ENCODE data around the gene CELF3.

- TF ChIP-seq CTCF (optimal IDR thresholded peaks at IDR 0.05 in 1 of 3, IDR thresholded peaks at IDR 0.05 in 1 of 3, conservative IDR thresholded peaks at IDR 0.05 in 1 of 3; ENCODE audit: extremely low read depth in 1 of 3, insufficient read depth in 2 of 3, low read length in 3 of 3) (no peak), EZH2 (IDR thresholded peaks at IDR 0.05; ENCODE audit: low read length) (no peak)
Measured at GRCh38 chr1:151718011-151718431, 1.4 kb upstream of the CELF3 start.
